Upper lobe of right lung (tissue), 1 donor: ENCODE results near the gene PRSS22. TPM values are rescaled to one million over a fixed set of nuclear protein-coding genes. Genes with fewer than 3 reads are reported as not detected.
A peak's percentile ranks its signal among the peaks of the same experiment; 100 is the strongest.

Source experiments
- ATAC-seq: fragments of 200-7000 bp; cut with Tn5 transposase; one replicate; pipeline ENCODE4 v1.9.1; 2020; ENCODE audit warnings: mild to moderate bottlenecking, moderate library complexity
- DNase-seq: peaks from one replicate; pipeline ENCODE4 v3.0.0-alpha.2; 2020
- H3K27ac ChIP-seq: fragments of 200-600 bp; one replicate; pipeline ENCODE4 v1.8.0; 2022
- H3K27me3 ChIP-seq: fragments of 200-600 bp; one replicate; pipeline ENCODE4 v1.8.0; 2022; ENCODE audit warnings: mild to moderate bottlenecking
- H3K36me3 ChIP-seq: fragments of 200-600 bp; one replicate; pipeline ENCODE4 v1.8.0; 2022
- H3K4me1 ChIP-seq: fragments of 200-600 bp; one replicate; pipeline ENCODE4 v1.8.0; 2022
- H3K4me3 ChIP-seq: fragments of 200-600 bp; one replicate; pipeline ENCODE4 v1.8.0; 2022; ENCODE audit warnings: mild to moderate bottlenecking
- H3K9me3 ChIP-seq: fragments of 200-600 bp; one replicate; pipeline ENCODE4 v1.8.0; 2022
- CTCF ChIP-seq: fragments of 200-600 bp; IDR thresholded peaks from one replicate; pipeline ENCODE4 v1.8.0; 2022; ENCODE audit warnings: antibody characterized with exemption
- intact Hi-C: fragments of 100-400 bp; cut with DNase I; formaldehyde crosslinking; loops from one replicate; pipeline ENCODE4 v1.11.0; 2022
- total RNA-seq: library from RNA; stranded (reverse); fragmentation: NEBNext Ultra II Directional; extraction: Animal tissue kit (Norgen Biotek cat#: 25700); gene quantifications from one replicate; pipeline ENCODE4 v1.2.1, GENCODE V29; 2021
- donor health status: DM: no; HTN: yes; CAD: no; lungs with severe emphysema.

Gene PRSS22
- total RNA-seq, 1 donor from 2014 or later = 15.2 TPM

- no peak for TF ChIP-seq CTCF
- intact Hi-C loops = no loop called here
- H3K36me3 ChIP-seq = no peaks in the 10 kb centered on the region
- ATAC-seq (no peak), DNase-seq (peak; percentile 46)
- H3K4me1 ChIP-seq = no peaks in the 10 kb centered on the region
- no peak overlapping the region for H3K4me3 ChIP-seq
- no peaks in the 10 kb centered on the region for H3K9me3 ChIP-seq
- no peak overlapping the region for H3K27ac ChIP-seq
- peaks cover 19% of the 10 kb centered on the region for H3K27me3 ChIP-seq
These were observed 44.2 kb downstream of the PRSS22 start for GRCh38 chr16:2813771-2814221.

- no peak overlapping the region for H3K4me3 ChIP-seq
- H3K27ac ChIP-seq = no peak overlapping the region
- peaks cover 19% of the 10 kb centered on the region for H3K27me3 ChIP-seq
- ATAC-seq (no peak), DNase-seq (peak; percentile 38)
- no peaks in the 10 kb centered on the region for H3K4me1 ChIP-seq
- no peak for TF ChIP-seq CTCF
- intact Hi-C loops = no loop called here
- H3K9me3 ChIP-seq = no peaks in the 10 kb centered on the region
- H3K36me3 ChIP-seq = no peaks in the 10 kb centered on the region
These were observed 46.1 kb downstream of the PRSS22 start for GRCh38 chr16:2811703-2812471.

- ATAC-seq = no peak
- H3K27ac ChIP-seq = no peak overlapping the region
- DNase-seq = peak; percentile 23
- no peak for TF ChIP-seq CTCF
- H3K4me3 ChIP-seq = no peak overlapping the region
- H3K4me1 ChIP-seq = no peaks in the 10 kb centered on the region
- no peaks in the 10 kb centered on the region for H3K9me3 ChIP-seq
- H3K36me3 ChIP-seq = no peaks in the 10 kb centered on the region
- intact Hi-C loops = no loop called here
- peaks cover 19% of the 10 kb centered on the region for H3K27me3 ChIP-seq
These were observed 47.3 kb downstream of the PRSS22 start for GRCh38 chr16:2810651-2811050.

- H3K36me3 ChIP-seq = no peaks in the 10 kb centered on the region
- H3K27ac ChIP-seq = no peak overlapping the region
- H3K27me3 ChIP-seq = peaks cover 13% of the 10 kb centered on the region
- H3K4me3 ChIP-seq = no peak overlapping the region
- no peaks in the 10 kb centered on the region for H3K4me1 ChIP-seq
- H3K9me3 ChIP-seq = no peaks in the 10 kb centered on the region
- no peak for TF ChIP-seq CTCF
- intact Hi-C loops = no loop called here
- ATAC-seq = no peak
- DNase-seq = no peak
These were observed 48.7 kb downstream of the PRSS22 start for GRCh38 chr16:2809149-2809760.

GRCh38 chr16:2808181-2808580 is 49.8 kb downstream of the PRSS22 start:
- DNase-seq = peak; percentile 16
- Histone ChIP-seq H3K9me3 (no peaks in the 10 kb centered on the region), H3K36me3 (no peaks in the 10 kb centered on the region), H3K27ac (no peak overlapping the region), H3K4me3 (no peak overlapping the region), H3K4me1 (no peaks in the 10 kb centered on the region), H3K27me3 (peaks cover 6% of the 10 kb centered on the region)
- no peak for TF ChIP-seq CTCF
- ATAC-seq = no peak
- intact Hi-C loops = no loop called here
